Stimulated activated CD4-positive, alpha-beta T cell treated with anti-CD3 and anti-CD28 coated beads, Interleukin-4, amount 100 ng/mL, for 24 hours (primary cell): ENCODE data around the gene WNT9A.

Experiments used
- DNase-seq: peaks from one replicate; pipeline ENCODE4 v3.0.0-alpha.2; 2020

WNT9A gene

DNA sequence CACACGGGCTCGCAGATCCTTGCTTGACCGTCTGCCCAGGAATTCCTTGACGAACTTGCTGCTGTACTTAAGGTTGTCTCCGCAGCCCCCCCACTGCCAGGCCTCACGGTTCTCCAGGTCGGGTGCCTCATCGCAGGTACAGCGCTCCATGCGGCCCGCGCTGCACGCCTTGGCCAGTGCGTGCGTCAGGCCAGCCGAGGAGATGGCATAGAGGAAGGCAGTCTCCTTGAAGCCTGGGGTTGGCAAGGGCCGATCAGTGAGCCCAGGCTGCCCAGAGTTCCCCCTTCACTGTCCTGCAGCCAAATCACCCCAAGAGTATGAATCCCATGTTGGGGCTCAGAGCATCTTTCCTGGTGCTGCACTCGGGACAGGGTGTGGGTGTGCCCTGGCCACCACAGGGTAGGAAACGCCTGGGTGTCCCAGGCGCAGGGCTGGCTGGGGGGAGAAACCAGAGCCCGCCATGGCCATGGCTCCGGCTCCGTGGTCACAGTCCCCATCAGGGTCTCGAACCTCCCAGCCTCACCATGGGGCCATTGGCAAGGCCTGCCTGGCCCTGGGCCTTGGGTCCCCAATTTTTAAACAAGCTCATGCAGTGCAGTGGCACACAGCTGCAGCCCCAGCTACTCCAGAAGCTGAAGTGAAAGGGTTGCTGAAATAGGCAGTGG is 23.4 kb downstream of the WNT9A start:
- no peak for DNase-seq

DNA sequence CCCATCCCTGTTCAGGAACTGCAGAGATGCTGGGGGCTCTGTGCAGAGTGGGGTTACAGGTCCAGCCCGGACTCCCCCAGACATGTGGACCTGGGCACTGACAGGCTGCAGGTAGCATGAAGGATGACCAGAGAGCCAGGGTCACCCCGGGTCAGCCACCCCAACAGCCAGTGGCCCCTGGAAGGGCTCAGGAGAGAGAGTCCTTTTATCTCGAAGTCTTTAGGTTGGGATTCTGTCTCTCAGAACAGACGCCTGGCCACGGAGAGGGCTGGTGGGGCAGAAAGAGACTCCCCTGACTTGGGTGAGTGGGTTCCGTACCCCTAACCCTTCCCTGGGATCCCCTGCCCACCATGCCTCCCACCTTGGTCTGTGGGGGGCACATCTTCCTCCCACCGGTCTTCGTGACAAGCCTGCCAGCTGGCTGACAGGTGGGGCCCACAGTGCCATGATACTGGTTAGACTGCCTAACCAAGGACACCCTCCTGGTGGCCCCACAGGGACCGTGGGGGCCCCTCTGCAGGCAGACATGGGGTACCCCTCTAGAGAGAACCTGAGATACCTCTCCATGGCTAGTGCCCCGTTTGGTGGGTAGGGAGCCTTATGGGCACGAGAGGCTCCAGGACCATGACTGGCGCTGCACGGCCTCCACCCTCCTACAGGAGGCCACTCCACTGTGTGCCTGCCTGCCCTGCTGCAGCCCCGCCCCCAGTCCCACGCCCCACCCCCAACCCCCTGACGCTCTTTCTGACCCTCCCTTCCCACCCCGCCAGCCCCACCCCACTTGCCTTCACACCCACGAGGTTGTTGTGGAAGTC is 24.2 kb downstream of the WNT9A start:
- no peak for DNase-seq

DNA sequence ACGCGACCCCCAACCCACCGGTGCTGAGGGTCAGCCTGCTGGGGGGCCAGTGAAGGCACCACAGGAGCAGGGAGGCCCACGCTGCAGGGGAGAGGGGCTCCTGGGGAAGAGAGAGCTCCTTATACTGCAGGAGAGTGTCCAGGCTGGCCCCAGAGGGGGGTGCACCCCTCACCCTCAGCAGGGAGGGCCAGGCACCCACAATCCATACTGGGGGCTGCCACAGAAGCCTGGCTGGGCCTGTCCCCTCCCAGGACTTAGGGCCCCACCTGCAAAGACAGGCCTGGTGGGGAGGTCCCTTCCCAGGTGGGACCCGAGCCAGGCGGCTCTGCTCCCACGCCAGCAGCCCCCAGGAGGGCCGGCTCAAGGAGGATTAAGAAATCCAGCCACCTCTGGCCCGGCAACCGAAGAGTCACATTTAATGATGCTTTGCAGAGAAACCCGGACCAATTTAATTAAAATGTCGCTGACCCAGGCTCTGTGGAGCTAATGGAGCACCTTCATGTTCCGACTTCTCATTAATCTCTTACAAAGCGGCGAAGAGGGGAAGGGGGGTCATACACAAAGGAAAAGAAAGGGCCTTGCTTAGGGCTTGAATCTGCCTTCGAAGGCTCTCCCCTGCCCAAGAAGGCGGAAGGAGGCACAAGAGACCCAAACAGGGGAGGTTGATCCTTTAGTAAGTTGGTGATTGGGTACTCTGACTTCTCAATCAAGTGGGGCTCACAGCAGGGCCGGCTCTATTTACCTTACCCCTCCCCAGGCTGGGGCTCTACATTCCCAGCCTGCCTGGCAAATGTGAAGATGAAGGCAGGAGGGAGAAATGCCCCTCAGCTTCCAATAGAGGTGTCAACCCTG is 25.0 kb downstream of the WNT9A start:
- no peak for DNase-seq

DNA sequence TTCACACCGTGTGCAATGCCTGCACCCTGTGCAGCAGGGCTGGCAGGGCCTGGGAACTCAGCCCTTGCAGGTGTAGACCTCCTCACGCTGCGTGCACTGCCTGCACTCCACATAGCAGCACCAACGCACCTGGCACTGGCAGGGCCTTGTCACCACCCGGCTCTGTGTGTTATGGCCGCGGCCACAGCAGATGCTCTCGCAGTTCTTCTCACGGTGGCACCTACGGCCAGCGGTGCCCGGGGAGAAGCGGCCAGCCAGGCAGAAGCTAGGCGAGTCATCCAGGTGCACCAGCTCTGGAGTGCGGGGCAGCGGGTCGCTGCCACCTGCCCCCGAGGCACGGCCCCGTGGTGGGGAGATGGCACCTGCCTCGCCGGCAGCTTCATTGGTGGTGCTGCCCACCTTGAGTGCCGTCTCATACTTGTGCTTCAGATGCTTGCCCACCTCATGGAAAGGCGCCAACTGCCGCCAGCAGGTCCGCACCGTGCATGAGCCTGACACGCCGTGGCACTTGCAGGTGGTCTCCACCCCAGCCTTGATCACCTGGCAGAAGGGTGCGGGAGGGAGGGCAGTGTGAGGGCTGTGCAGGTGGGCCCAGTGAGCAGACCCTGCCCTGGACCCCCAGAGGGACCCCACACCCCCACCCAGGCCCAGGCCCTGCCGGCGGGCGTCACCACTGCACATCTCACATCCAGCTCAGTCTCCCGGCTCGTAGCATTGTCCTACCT is 26.1 kb downstream of the WNT9A start:
- no peak for DNase-seq

DNA sequence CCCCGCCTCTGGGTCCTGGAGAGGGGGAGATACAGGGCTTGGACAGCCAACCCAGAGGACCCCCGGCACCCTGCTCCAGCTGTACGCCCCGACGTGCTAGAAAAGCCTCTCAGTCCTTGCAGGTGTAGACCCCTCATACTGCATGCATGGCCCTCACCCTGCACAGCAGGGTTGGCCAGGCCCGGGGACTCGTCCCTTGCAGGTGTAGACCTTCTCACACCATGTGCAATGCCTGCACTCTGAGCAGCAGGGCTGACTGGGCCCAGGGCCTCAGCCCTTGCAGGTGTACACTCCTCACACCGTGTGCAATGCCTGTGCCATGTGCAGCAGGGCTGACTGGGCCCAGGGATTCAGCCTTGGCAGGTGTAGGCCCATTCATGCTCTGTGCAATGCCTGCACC is 26.8 kb downstream of the WNT9A start:
- DNase-seq = no peak

DNA sequence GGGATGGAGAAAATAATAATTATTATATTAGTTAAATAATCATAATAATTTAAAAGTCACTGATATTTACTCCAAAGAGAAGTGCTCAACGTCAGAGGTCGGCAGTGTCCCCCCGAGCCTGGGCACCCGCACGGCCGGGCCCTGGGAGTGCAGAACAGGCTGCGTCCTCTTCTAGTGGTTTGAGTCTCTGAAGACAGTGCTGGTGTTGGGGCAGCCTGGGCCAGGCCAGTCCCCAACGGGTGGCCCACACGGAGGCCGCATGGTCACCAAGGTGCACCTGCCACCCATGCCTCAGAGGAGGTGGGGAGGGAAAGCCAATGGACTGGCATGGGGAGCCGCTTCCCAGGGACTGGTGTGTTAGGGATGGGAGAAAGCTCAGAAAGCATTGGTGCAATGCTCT is 27.3 kb downstream of the WNT9A start:
- DNase-seq = no peak

DNA sequence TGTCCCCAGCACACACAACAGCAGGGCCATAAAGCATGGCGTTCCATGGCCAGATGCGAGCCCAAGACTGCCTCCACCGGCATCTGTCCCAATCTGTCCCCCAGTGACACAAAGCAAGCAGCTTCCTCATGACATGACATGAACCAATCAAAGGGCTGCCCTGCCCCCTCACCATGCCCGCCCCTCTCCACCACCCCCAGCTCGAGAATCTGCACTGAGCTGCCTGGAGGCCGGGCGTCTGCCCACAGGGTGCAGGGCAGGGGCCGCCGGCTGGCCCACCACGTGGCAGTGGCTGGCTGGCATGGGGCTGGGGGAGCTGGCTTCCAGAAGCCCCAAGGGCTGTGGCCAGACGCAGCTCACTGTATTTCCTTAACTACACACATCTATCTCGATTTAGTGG is 27.8 kb downstream of the WNT9A start:
- no peak for DNase-seq

DNA sequence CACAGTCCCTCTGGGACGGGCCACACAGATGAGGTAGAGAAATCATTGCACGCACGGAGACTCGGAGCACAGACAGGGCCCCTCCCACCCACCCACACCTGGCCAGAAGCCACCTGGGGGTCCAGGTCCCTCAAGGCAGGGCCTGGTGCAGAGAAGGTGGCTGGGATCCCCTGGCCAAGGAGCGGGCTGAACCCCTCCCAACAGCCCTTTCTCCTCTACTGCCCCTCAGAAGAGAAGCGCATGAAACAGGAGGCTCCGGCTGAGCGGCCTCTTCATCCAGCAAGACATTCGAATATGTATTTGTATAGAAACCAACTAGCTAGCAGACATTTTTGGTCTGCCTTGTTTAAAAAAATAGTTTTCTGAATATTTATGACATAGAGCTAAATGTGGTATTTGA is 29.0 kb downstream of the WNT9A start:
- DNase-seq = no peak

DNA sequence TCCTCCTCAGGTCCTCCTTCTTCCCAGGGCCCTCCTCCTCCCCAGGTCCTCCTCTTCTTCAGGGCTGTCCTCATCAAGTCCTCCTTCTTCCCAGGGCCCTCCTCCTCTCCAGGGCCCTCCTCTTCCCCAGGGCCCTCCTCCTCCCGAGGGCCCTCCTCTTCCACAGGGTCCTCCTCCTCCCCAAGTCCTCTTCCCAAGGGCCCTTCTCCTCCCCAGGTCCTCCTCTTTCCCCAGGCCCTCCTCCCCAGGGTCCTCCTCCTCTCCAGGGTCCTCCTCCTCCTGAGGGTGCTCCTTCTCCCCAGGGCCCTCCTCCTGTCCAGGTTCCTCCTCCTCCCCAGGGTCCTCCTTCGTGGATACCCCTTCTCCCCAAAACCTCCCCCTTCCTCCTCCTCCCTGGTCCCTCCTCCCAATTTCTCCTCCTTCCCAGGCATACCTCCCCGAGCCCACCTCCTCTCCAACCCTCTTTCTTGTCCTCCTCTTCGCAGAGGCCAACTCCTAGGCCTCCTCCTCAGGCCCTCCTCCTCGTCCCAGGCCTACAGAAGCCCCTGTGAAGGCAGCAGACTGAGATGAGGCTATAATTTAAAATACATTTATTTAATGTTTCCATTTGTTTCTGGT is 29.5 kb downstream of the WNT9A start:
- no peak for DNase-seq

DNA sequence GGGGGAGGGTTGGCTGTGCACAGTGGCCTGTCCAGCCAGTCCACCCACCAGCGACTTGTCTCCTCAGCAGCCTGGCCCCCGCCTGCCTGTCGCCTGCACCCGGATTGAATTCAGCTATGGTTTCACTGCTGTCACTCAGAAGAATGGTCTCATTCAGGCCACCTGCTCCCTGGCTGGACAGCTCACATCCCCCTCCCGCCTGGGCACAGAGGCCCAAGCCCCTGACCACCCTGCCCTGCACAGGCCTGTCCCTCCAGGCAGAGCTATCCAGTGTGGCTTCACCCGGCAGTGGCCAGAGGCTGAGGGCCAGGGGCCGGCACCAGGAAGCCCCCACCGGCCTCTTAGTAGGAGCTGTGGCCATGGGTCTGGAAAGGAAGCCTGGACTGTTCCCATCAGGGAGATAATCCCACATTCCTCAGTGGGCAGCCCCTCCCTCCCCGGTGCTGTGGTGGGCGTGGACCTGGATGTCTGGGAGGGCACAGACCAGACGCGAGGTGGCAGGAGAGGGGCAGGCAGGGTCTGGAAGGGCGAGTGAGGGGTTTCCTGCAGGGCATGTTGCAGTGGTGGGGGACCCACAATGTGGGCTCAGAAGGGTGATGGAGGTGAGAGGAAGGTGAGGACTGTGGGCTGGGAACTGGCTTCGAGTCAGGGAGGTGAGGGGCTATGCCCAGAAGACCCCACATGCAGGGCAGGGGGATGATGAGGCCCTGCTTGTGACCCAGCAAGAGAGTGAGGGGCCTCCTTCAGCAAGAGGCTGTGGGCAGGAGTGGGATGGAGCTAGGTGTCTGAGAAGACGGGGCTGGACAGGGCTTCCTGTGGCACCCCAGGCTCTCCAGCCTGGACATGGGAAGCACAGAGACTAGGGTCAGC is 30.4 kb downstream of the WNT9A start:
- no peak for DNase-seq

DNA sequence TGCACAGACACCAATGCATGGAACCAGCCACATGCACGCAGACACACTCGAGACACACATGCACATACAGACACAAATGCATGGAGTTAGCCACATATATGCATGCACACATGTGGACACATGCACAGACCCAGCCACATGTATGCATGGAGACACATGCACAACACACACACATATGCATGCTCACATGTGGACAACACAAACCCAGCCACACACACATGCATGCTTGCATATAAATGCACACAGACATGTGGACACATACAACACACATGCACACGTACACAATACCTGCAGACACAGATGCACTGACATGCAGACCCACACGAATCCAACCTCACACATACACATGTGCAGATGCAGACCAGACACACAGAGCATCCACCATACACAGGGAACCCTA is 31.1 kb downstream of the WNT9A start:
- DNase-seq = no peak

DNA sequence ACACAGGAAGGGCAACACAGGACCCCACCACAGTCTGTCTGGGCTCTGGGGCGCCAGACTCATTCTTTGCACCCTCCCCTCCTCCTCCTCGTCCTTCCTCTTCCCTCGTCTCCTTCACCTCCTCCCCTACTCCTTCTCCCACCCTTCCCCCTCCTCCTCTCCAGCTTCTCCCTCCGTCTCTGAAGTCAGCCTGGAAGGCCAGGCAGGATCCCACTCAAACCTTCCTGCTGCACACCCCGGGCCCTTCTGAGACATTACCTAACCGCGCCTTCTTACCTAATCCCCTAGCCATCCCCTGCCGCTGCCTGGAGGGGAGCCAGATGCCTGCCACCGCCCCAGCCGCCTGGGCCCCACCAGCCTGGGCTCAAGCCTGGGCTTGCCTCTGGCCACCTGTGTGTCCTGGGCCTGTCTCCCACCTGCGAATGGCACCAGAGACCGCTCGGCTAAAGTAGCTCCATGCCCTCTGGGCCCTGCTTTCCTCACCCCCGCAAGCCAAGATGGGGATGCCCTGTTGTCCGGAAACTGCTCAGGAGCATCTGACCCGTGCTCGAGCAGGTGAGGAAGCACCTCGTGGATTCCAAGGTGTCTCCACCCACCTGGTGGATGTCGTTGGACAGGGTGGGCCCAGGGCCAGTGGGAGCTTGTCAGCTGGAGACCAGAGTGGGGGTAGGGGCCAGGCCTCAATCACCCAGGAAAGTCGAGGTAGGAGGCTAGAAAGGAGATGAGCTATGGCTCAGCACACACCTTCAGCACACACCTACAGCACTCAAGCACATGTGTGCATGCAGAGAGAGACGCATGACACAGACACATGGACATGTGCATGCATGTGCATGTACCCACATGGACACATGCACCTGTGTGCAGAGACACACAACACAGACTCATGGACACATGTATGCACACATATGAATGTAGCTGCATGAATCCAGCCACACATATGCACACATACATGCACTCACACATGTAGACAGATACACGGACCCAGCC is 31.9 kb downstream of the WNT9A start:
- DNase-seq = no peak

DNA sequence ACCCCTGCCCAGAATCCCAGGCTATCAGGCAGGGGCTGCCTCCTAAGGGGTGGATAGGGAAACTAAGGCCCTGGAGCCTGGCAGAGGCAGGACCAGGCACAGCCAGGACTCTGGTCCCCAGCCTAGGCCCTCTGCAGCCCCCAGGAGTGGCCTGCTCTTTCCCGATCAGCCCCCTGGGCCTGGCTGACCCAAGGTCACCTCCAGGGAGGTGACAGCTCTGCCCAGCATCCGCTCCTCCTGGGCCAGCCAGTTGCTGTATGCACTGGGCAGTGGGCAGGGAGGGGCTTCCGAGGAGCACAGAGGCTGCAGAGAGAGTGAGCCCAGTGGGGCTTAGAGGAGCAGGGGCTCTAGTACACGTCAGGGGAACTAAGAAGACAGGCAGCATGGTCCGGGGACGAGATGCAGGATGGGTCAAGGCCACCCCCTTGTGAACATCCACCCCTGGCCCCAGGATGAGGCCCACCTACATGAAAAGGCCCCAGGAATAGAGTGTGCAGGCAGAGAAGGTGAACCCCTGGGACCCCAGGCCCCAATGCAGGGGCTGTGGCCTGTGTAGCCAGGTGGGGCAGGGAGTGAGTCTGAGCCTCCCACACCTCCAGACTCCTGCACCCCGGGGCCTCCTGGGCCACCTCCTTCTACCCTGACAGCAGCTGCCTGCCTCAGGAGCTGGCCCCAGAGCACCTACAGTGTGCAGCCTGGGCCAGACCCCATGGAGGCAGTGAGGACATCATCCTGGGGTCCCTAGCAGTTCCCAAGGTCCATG is 32.8 kb downstream of the WNT9A start:
- no peak for DNase-seq

DNA sequence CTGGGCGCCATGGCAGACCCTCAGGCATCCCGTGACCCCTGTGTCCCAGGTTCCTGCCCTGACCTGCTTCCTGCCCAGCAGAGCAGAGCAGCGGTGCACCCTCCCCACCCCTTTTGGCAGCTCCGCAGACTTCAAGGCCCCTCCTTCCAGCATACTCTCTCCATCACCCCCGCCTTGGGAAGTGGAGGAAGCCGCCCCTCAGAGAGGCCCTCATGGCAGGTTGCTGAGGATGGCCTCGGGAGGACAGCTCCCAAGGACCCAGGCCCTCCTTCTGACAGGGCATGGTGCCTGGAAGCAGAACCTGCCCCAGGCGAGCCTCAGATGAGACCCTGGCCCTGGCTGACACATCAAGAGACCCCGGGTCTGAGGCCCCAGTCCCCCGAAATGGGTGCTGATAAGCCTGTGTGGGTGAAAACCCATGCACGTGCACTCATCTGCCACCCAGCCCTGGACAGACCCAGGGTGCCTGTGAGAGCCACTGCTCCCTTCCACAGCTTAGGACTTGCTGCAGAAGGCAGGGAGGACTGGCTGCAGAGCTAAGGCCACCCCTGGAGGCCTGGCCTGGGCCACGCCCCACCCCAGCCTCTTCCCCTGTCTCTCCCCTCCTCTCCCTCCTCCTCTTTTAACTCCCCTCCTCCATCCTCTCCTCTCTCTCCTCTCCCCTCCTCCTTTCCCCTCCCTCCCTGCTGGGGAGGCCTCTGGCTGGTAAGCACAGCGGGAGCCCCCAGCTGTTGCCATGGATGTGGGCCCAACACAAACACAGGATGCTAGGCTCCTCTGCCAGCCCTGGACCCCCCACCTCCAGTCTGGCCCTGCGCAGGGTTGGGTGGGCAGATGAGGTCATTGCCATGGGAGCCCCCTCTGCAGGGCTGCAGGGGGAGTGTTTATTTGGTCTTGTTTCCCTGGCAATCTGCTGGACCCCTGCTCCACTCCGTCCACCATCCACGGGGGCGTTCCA is 33.7 kb downstream of the WNT9A start:
- no peak for DNase-seq

DNA sequence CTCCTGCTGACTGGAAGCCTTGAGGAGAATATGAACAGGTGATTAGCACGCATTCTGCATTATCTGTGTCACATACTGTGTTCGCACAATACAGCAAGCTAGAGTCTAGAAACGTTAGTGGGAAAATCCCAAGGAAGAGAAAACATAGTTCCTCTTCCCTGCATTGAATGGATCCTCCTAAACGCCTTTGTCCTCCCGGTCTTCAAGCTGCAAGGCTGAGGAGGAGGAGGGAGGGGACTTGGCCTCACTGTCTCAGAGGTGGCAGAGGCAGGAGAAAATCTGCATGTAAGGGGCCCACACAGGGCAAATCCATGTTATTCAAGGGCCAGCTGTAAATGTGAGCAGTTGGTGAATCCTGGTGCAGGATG is 34.4 kb downstream of the WNT9A start:
- no peak for DNase-seq

DNA sequence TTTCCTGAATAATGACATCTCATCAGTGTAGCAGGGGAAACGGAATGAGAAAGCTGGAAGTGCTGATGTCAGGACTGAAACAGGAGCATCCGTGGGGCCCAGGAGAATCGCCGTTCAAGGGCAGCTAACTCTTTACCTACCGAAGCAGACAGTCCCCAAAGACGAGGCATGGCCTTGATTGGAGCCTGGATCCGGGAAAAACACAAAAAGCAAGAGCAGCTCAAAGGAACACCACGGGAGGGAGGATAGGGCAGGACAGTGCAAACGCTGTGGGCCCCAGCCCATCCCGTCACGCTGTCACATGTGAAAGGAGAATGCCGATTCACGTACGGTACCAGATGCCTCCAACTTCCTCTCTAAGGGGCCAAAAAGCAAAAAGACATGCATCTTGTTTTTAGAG is 34.9 kb downstream of the WNT9A start:
- DNase-seq = no peak

DNA sequence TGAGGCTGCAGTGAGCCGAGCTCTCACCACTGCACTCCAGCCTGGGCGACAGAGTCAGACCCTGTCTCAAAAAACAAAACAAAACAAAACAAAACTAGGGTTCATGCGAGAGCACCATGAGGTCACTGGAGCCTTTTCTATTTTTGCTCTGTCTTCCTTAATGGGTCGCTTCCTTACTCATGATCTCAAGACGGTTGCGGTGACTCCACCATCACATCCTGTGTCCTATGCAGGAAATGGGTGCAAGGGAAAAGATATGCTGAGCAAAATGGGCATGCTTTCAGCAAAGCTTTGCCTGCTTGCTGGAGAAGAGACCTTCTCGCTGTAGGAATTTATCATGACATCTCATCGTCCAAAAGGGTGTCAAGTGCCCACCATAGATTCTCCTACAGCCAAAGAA is 36.4 kb downstream of the WNT9A start:
- DNase-seq = no peak

DNA sequence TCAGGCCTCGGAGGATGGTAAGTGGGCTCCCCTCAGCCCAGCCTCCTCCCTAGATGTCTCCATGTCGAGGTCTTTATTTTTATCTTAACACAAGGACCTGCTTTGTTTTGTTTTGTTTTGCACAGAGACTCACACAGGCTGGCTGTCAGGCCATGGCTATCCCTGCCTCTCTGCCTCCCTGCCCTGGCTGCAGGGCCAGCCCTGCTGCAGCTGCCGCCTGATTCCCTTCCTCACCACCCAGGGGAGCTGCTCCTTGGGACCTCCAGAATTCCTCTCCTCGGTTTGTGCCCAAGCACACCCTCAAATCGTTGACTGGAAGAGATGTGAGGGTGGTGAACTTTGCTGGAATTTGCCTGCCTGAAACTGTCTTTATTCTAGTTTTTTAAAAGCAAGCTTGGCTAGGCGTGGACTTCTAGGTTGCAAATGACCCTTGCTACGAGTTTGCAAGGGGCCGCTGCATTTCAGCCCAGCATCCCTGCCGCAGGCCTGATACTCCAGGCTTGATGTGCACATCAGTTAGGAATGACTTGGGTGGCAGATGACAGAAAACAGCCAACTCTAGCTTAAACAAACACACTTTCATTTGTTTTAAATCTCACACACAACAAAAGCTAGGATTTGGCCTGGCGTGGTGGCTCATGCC is 37.1 kb downstream of the WNT9A start:
- no peak for DNase-seq
